MM.1S (cell line): Measurements from ENCODE around the gene SORCS2.

Experiments used
- CTCF ChIP-seq: fragments of 300-600 bp; sonication (generic); IDR thresholded peaks from 2 replicates; pipeline ENCODE4 v1.5.1; 2016; ENCODE audit warnings: antibody characterized with exemption, low read length, mixed read lengths
- EZH2 ChIP-seq: fragments of 300-600 bp; sonication (generic); optimal IDR thresholded peaks from 2 replicates; pipeline ENCODE3; 2017; ENCODE audit warnings: low read depth, mild to moderate bottlenecking, antibody characterized with exemption, low read length, mixed read lengths
- EZH2phosphoT487 ChIP-seq: fragments of 300-600 bp; sonication (generic); IDR thresholded peaks from 2 replicates; pipeline ENCODE4 v1.6.1; 2018; ENCODE audit warnings: antibody characterized with exemption, low read length

GRCh38 chr4:7609316-7609715 is 417.0 kb downstream of the SORCS2 start:
- TF ChIP-seq EZH2 (no peak), CTCF (no peak), EZH2phosphoT487 (no peak)
